Activated CD8-positive, alpha-beta memory T cell treated with anti-CD3 and anti-CD28 coated beads, Interleukin-2, amount 50 U/mL, for 4 hours (primary cell): ENCODE measurements around the gene D2HGDH.

ENCODE experiments used
- DNase-seq: peaks from one replicate; pipeline ENCODE4 v3.0.0-alpha.2; 2020

D2HGDH gene

DNA sequence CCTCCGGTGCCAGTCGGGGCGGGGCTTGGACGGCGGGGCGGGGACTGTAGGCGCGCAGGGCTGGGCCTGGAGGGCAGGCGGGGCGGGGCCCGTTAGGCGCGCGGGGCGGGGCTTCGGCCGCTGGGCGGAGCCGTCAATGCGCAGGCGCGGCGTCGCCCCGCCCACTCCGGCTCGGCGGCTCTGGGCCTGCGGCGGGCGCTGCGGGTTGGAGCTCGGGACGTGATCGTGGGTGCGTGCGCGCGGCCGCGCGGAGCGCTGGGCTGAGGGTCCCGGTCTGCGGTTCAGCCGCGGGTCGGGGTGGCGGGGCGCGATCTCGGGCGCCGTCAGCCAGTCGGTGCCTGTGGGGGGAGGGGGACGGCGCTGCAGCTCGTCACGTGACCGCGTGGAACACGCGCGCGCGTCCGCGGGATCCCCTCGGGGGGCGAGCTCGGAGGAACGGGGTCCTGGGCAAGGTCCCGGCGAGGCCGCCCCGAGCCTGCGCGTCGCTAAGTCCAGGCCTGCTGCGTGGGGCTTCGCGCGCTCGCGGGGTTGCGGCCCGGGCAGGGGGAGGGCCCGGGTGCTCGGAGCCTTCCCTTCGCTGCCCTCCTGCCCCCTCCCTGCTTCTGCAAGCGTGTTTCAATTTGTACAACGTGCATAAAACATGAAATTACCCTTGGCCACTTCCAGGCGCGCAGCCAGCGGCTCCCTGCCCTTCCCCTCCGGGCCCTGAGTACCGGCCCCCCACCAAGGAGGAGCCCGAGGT, at the start of gene D2HGDH:
TSS of gene D2HGDH (plus strand) at position 164 of the 742 bp plus-strand sequence. CDS start 595 bp downstream, outside the sequence.
- DNase-seq = peak; percentile 94

DNA sequence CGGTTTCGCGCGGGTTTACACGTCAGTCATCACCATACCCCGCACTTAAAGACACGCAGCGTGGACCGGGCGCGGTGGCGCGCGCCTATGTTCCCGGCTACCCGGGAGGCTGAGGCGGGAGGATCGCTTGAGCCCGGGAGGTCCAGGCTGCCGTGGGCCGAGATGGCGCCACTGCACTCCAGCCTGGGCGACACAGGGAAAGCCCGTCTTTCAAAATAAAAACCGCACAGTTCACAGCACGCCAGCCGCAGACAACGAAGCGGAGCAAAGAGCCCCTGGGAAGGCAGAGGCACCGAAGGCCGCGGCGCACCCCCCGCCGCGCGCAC, 48.1 kb upstream of the D2HGDH start:
- DNase-seq = no peak

DNA sequence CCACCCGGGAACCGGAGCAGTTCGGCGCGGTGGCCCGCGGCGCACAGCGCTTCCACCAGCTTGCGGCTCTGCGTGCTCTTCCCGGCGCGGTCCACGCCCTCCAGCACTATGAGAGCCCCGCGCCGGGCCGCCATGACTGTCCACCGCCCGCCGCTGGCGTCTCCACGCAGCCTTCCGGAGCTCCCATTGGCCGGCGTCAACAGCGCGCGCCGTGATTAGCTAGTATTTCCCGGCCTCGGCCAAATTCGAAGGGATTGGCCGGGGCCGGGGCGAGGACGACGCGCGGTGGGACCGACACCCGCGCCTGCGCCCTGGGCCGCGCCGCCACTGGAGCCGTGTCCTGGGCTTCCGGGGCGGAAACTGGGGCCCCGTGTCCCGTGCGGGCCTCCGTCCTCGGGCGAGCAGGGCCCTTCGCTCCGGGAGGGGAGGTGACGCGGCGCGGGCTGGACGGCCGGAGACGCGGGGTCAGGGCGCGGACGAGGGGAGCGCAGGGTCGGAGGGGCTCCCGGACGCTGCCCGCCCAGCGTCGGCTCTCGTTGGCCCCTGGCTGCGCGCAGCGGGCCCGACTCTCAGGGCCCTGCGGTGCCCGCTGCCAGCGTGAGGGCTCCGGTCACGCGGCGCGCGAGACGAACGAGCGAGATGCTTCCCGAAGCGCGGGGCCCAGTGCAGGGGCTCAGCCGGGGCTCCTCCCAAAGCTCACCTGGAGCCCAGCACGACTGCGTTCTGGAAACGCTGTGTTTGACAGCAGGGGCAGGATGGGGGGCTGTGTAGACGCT, 47.6 kb upstream of the D2HGDH start, which contains the start of gene DTYMK:
TSS of gene DTYMK (minus strand) at position 166 of the 776 bp plus-strand sequence. CDS start at position 134, 32 bp downstream.
- DNase-seq = peak; percentile 94

DNA sequence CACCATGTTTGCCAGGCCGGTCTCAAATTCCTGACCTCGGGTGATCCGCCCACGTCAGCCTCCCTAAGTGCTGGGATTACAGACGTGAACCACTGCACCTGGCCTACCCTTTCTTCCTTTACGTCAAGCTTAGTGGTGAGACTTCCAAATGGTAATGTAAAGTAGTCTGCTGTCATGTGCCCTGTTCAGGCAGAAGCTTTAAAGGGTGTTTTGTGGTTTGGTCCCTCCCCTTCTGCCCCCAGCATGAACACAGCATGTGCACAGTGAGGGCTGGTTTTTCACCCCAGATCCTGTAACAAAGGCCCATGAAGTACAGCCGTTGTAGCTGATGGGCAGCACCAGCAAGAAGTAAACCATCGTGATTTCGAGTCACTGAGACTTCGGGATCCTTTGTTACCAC, 45.1 kb upstream of the D2HGDH start:
- peak; percentile 55 for DNase-seq

GRCh38 chr2:241690202-241690717, 44.2 kb upstream of the D2HGDH start:
- DNase-seq = no peak

- no peak for DNase-seq
Observed at GRCh38 chr2:241692448-241692847, 42.0 kb upstream of the D2HGDH start.

DNA sequence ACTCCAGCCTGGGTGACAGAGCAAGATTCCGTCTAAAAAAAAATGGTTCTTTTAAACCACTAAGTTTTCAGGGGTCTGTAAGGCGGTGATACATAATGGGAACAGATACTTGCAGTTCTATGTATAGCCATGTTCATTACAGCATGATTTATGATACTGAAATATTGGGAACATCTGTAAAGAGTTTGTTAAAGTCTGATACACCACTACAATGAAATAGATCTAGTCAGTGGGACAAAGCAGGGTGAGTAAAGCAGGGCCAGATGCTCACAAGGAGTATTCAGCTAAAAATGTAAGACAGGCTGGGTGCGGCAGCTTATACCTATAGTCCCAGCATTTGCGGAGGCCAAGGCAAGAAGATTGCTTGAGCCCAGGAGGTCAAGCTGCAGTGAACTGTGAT, 38.8 kb upstream of the D2HGDH start:
- no peak for DNase-seq

- DNase-seq = no peak
Observed at GRCh38 chr2:241701149-241701398, 33.4 kb upstream of the D2HGDH start.

DNA sequence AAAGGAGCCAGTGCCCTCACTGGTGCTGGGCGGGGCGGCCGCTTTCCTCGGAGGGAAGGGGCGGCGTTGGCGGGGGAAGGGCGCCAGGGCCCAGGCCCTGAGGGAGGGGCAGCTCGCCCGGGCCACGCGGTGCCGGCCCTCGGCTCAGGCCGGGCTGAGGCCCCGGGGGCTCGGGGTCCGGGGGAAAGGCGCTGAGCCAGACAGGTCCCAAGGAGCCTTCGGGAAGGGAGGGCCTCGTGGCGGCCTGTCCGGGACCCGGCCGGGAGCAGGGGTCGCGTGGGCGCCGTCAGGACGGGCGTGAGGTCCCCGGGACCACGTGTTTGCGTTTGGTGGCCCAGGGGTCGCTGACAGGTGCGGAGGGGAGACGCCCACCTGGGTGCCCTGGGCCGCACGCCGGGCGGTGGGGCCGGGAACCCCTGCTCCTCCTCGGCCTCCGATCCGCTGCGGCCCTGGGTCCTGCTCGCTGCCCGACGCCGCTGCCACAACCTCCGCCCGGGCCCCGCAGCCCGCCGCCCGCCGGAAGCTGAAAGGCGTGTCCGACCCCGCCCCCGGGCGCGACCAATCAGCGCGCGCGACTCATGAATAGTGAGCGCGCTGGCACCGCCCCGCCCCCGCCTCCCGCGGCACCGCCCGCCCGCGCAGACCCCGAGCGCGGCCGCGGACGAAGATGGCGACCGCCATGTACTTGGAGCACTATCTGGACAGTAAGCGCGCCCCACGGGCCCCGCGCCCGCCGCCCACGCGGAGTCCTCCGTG, 32.9 kb upstream of the D2HGDH start, which contains the start of gene ING5:
TSS of gene ING5 (plus strand) at position 641 of the 756 bp plus-strand sequence. CDS start at position 668, 27 bp downstream.
- peak; percentile 98 for DNase-seq

- DNase-seq = peak; percentile 94
Observed at GRCh38 chr2:241702155-241703031, 32.0 kb upstream of the D2HGDH start.

- no peak for DNase-seq
Observed at GRCh38 chr2:241703032-241703604, 31.3 kb upstream of the D2HGDH start.

DNA sequence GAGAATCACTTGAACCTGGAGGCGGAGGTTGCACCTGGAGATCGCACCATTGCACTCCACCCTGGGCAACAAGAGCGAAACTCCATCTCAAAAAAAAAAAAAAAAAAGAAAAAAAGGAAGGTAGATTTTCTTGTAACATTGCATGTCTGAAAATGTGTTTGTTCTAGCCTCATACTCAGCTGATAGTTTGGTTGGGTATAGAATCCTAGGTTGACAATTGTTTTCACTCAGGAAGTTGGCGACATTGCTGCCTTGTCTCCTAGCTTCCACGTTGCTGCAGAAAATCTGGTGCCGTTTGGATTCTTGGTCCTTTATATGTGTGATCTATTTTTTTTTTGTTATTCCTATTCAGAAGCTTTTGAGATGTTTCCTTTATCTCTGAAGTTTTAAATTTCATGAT, 27.9 kb upstream of the D2HGDH start:
- DNase-seq = no peak

GRCh38 chr2:241708879-241709278, 25.6 kb upstream of the D2HGDH start:
- no peak for DNase-seq

DNA sequence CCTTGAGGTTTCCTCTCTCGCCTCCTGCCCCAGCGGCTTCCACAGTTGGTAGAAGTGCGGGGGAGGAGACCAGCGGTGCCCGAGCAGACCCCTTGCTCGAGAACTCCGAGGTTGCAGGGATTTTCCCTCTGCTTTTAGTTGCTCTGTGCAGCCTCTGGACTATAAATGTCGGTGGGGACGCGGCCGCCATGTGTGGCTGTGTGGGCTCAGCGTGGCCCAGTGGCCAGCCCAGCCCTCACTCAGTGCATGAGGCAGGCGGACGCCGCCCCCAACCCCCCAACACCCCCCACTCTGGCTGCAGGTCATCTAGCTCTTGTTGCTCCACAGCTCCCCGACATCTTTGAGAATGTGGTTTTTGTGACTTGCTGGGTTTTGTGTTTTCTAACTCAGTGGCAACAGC, 15.3 kb upstream of the D2HGDH start:
- no peak for DNase-seq

DNA sequence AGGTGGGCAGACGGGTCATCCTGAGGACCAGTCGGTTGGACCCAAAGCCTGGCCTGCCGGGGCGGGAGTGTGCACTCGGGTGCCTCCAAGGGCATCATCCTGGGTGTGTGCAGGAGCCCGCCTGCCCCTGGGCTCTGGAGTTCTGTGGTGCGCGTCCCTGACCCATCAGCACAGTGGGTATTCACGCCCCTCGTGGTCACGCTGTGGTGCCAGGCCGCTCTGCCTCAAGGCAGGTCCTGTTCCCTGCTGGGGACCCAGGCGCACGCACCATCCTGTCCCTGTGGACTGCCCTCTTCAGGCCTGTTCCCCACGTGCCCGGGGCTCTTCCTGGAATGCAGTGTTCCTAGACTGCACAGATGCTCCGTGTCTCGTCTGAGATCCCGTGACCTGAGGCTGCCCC, 14.3 kb upstream of the D2HGDH start:
- no peak for DNase-seq

- DNase-seq = no peak
Observed at GRCh38 chr2:241720560-241720959, 13.9 kb upstream of the D2HGDH start.

- DNase-seq = no peak
Observed at GRCh38 chr2:241721852-241722251, 12.6 kb upstream of the D2HGDH start.

DNA sequence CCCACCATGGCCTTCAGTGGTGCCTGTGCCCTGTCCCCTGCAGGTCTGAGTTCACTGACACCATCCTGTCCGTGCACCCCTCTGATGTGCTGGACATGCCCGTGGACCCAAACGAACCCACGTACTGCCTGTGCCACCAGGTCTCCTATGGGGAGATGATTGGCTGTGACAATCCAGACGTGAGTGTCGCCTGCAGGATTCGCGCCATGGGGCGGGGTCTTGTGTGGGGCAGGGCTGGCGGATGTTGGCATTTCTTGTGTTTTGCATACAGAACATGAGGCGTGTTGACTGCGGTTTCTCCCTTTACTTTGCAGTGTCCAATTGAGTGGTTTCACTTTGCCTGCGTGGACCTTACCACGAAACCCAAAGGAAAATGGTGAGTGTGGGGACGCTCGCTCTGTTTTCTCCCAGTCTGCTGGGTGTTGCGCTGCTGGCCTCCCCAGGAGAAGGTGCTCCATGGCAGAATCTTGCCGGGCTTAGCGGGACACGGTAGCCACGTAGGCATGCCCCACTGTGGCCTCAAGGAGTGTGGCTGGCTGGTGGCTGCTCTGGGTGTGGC, 11.5 kb upstream of the D2HGDH start:
- no peak for DNase-seq

GRCh38 chr2:241724259-241724974, 10.0 kb upstream of the D2HGDH start:
- peak; percentile 55 for DNase-seq

- no peak for DNase-seq
Observed at GRCh38 chr2:241724975-241725870, 9.2 kb upstream of the D2HGDH start.
